H9 (cell line): ENCODE results near the gene GPD1. TPM values are rescaled to one million over a fixed set of nuclear protein-coding genes. Genes with fewer than 3 reads are reported as not detected.

Experiments used
- DNase-seq: peaks from one replicate; pipeline ENCODE4 v3.0.0-alpha.2; 2017
- H2AFZ ChIP-seq: one replicate; pipeline ENCODE4 v1.6.1; 2013; ENCODE audit warnings: mild to moderate bottlenecking, low read length, control low read depth, moderate library complexity
- H2AK5ac ChIP-seq: 2 replicates; pipeline ENCODE4 v1.6.1; 2013; ENCODE audit warnings: low read length, control low read depth, mixed read lengths; ENCODE audit not compliant: insufficient read length
- H2BK120ac ChIP-seq: one replicate; pipeline ENCODE4 v1.6.1; 2013; ENCODE audit warnings: low read depth, mild to moderate bottlenecking, low read length, control low read depth, inconsistent platforms; ENCODE audit not compliant: poor library complexity, severe bottlenecking
- H2BK12ac ChIP-seq: 2 replicates; pipeline ENCODE4 v1.6.1; 2013; ENCODE audit warnings: low read length, control low read depth, mixed read lengths, low read depth; ENCODE audit not compliant: insufficient read length
- H2BK15ac ChIP-seq: 2 replicates; pipeline ENCODE4 v1.6.1; 2013; ENCODE audit warnings: low read depth, low read length, control low read depth
- H2BK20ac ChIP-seq: one replicate; pipeline ENCODE4 v1.6.1; 2013; ENCODE audit warnings: low read depth, mild to moderate bottlenecking, low read length, control low read depth, inconsistent platforms; ENCODE audit not compliant: poor library complexity, severe bottlenecking
- H2BK5ac ChIP-seq: 2 replicates; pipeline ENCODE4 v1.6.1; 2013; ENCODE audit warnings: low read length, control low read depth, mixed read lengths; ENCODE audit not compliant: insufficient read length
- H3K14ac ChIP-seq: 2 replicates; pipeline ENCODE4 v1.6.1; 2013; ENCODE audit warnings: low read length, control low read depth; ENCODE audit not compliant: insufficient read depth
- H3K18ac ChIP-seq: 2 replicates; pipeline ENCODE4 v1.6.1; 2013; ENCODE audit warnings: low read depth, mild to moderate bottlenecking, mixed read lengths, low read length, control low read depth; ENCODE audit not compliant: insufficient read length
- H3K23ac ChIP-seq: 2 replicates; pipeline ENCODE4 v1.6.1; 2013; ENCODE audit warnings: low read length, control low read depth, mixed read lengths, low read depth; ENCODE audit not compliant: insufficient read length
- H3K23me2 ChIP-seq: 2 replicates; pipeline ENCODE4 v1.6.1; 2013; ENCODE audit warnings: low read depth, mild to moderate bottlenecking, mixed read lengths, low read length, control low read depth; ENCODE audit not compliant: insufficient read length, poor library complexity, severe bottlenecking
- H3K27ac ChIP-seq: 2 replicates; pipeline ENCODE4 v1.5.1; 2013; ENCODE audit warnings: low read length, control low read depth, mixed read lengths, low read depth; ENCODE audit not compliant: insufficient read length
- H3K27me3 ChIP-seq: 2 replicates; pipeline ENCODE4 v1.6.1; 2013; ENCODE audit warnings: low read length, control low read depth, inconsistent platforms; ENCODE audit not compliant: insufficient read depth
- H3K4ac ChIP-seq: 2 replicates; pipeline ENCODE4 v1.6.1; 2013; ENCODE audit warnings: low read depth, mild to moderate bottlenecking, control low read depth, inconsistent platforms, low read length, moderate library complexity
- H3K4me1 ChIP-seq: 2 replicates; pipeline ENCODE4 v1.6.1; 2013; ENCODE audit warnings: low read length, control low read depth, inconsistent platforms; ENCODE audit not compliant: insufficient read depth
- H3K4me2 ChIP-seq: 2 replicates; pipeline ENCODE4 v1.6.1; 2013; ENCODE audit warnings: low read length, control low read depth, mixed read lengths; ENCODE audit not compliant: insufficient read length, insufficient read depth
- H3K56ac ChIP-seq: 2 replicates; pipeline ENCODE4 v1.6.1; 2013; ENCODE audit warnings: low read depth, mild to moderate bottlenecking, mixed read lengths, low read length, control low read depth; ENCODE audit not compliant: insufficient read length
- H3K79me1 ChIP-seq: 2 replicates; pipeline ENCODE4 v1.6.1; 2013; ENCODE audit warnings: low read depth, mild to moderate bottlenecking, moderate library complexity, low read length, control low read depth, inconsistent platforms; ENCODE audit not compliant: insufficient read depth, poor library complexity, severe bottlenecking
- H3K79me2 ChIP-seq: 2 replicates; pipeline ENCODE4 v1.6.1; 2013; ENCODE audit warnings: low read length, control low read depth, inconsistent platforms; ENCODE audit not compliant: insufficient read depth
- H3K9ac ChIP-seq: 2 replicates; pipeline ENCODE4 v1.6.1; 2013; ENCODE audit warnings: low read length, control low read depth, mixed read lengths; ENCODE audit not compliant: insufficient read length; ENCODE audit errors: extremely low read depth
- H3K9me3 ChIP-seq: one replicate; pipeline ENCODE4 v1.6.1; 2013; ENCODE audit warnings: low read depth, low read length, inconsistent platforms; ENCODE audit not compliant: control insufficient read depth
- H3T11ph ChIP-seq: one replicate; pipeline ENCODE4 v1.6.1; 2013; ENCODE audit warnings: mild to moderate bottlenecking, low read length, control low read depth, inconsistent platforms
- H4K20me1 ChIP-seq: one replicate; pipeline ENCODE4 v1.6.1; 2013; ENCODE audit not compliant: control insufficient read depth, insufficient read length, insufficient read depth
- H4K5ac ChIP-seq: 2 replicates; pipeline ENCODE4 v1.6.1; 2013; ENCODE audit warnings: low read depth, mild to moderate bottlenecking, mixed read lengths, low read length, control low read depth; ENCODE audit not compliant: insufficient read length
- H4K8ac ChIP-seq: replicated peaks from 2 replicates; pipeline ENCODE4 v1.6.1; 2013; ENCODE audit warnings: low read length, control low read depth, mixed read lengths, low read depth; ENCODE audit not compliant: insufficient read length
- H4K91ac ChIP-seq: 2 replicates; pipeline ENCODE4 v1.6.1; 2013; ENCODE audit warnings: low read depth, mild to moderate bottlenecking, moderate library complexity, mixed read lengths, low read length, control low read depth; ENCODE audit not compliant: insufficient read length
- H3K27ac Mint-ChIP-seq, 3 experiments: 2 replicates in 2 of 3; 3 replicates in 1 of 3; pipeline ENCODE4 v1.8.0; 2020 to 2021; ENCODE audit warnings: mixed read lengths in 3 of 3, mild to moderate bottlenecking in 1 of 3, moderate library complexity in 1 of 3
- H3K27me3 Mint-ChIP-seq: 2 replicates; pipeline ENCODE4 v1.8.0; 2021; ENCODE audit warnings: low read depth, mild to moderate bottlenecking, moderate library complexity, mixed read lengths
- H3K36me3 Mint-ChIP-seq, 3 experiments: 2 replicates in 2 of 3; 3 replicates in 1 of 3; pipeline ENCODE4 v1.8.0; 2020 to 2021; ENCODE audit warnings: low read depth in 3 of 3, mixed read lengths in 3 of 3; ENCODE audit not compliant: insufficient read depth in 1 of 3
- H3K4me1 Mint-ChIP-seq, 2 experiments: 2 replicates each; pipeline ENCODE4 v1.8.0; 2020; ENCODE audit warnings: mixed read lengths in 2 of 2
- H3K4me3 Mint-ChIP-seq, 2 experiments: 2 replicates in 1 of 2; 3 replicates in 1 of 2; pipeline ENCODE4 v1.8.0; 2020 to 2021; ENCODE audit warnings: mild to moderate bottlenecking in 2 of 2, mixed read lengths in 2 of 2, moderate library complexity in 1 of 2
- H3K9me3 Mint-ChIP-seq, 2 experiments: 2 replicates in 1 of 2; 3 replicates in 1 of 2; pipeline ENCODE4 v1.8.0; 2020; ENCODE audit warnings: mild to moderate bottlenecking in 2 of 2, mixed read lengths in 2 of 2, moderate library complexity in 1 of 2
- WGBS: extraction: QIAGEN DNeasy Blood & Tissue Kit; methylation state at CpG from one replicate; pipeline ENCODE4 v1.1.7; 2013; ENCODE audit warnings: missing lambda C conversion rate, low lambda C conversion rate, mixed read lengths; ENCODE audit not compliant: insufficient read length; ENCODE audit errors: extremely low coverage; 5-methylcytosine and 5-hydroxymethylcytosine counted together
- total RNA-seq: library from RNA; stranded (reverse); gene quantifications from 2 replicates; pipeline ENCODE4 v1.2.1, GENCODE V29; 2021
- TF ChIP-seq, protein P1 (sequence below): fragments of 200-600 bp; sonication (generic); conservative IDR thresholded peaks from 3 replicates; pipeline ENCODE4 v1.8.0; 2021; ENCODE audit warnings: antibody characterized with exemption, mild to moderate bottlenecking

The GPD1 gene
- total RNA-seq, 1 experiment from 2014 or later: 0.70 TPM

DNA sequence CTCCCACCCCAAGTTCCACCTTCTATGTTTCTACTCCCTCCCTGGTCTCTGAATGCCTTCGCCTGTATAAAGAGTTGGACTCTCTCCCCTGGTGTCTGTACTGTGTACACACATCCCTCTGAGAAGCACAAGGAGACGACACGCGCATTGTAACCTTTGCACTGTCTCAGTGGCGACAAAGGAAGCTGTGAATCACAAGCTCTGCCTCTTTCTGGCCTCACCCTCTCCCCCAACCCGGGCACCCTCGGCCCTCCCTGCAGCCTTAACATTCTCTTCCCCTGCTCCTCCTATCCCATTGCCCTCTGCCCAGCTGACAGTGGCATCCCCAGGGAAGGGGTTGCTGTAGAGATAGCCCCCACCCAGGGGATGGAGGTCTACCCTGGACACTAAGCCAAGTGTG, 21.2 kb upstream of the GPD1 start:
- H3K9me3 Mint-ChIP-seq: no peaks in the 10 kb centered on the region
- H3K27ac ChIP-seq: no peak overlapping the region
- H3K4me1 Mint-ChIP-seq: peaks cover 11 to 23% of the 10 kb centered on the region in 2 experiments
- no CpG with 5 or more reads among the region's 7 CpGs for WGBS
- H3K79me1 ChIP-seq: no peaks in the 10 kb centered on the region
- peaks cover 15 to 20% (median 16%) of the 10 kb centered on the region in 3 experiments for H3K36me3 Mint-ChIP-seq
- H2AFZ ChIP-seq: no peak overlapping the region
- H3K4me3 Mint-ChIP-seq: peak overlapping the region in 1 of 2 experiments; percentile 10; a peak in 1 of 5 replicates
- no peak overlapping the region for H2BK120ac ChIP-seq
- H2BK5ac ChIP-seq: no peak overlapping the region
- H3K27me3 ChIP-seq: no peaks in the 10 kb centered on the region
- no peaks in the 10 kb centered on the region for H3K9me3 ChIP-seq
- no peak overlapping the region for H2BK20ac ChIP-seq
- no peaks in the 10 kb centered on the region for H4K20me1 ChIP-seq
- H2BK12ac ChIP-seq: no peak overlapping the region
- no peaks in the 10 kb centered on the region for H3K4me1 ChIP-seq
- H3K4me2 ChIP-seq: no peak overlapping the region
- no peak overlapping the region for H3T11ph ChIP-seq
- H4K8ac ChIP-seq: no peak overlapping the region
- H4K5ac ChIP-seq: no peak overlapping the region
- H2AK5ac ChIP-seq: no peak overlapping the region
- H3K14ac ChIP-seq: no peak overlapping the region
- no peaks in the 10 kb centered on the region for H3K79me2 ChIP-seq
- no peaks in the 10 kb centered on the region for H3K23me2 ChIP-seq
- peak overlapping the region in 1 of 3 experiments; percentile 5; a peak in 1 of 7 replicates for H3K27ac Mint-ChIP-seq
- peaks cover 20% of the 10 kb centered on the region for H3K27me3 Mint-ChIP-seq
- TF ChIP-seq, protein P1, sequence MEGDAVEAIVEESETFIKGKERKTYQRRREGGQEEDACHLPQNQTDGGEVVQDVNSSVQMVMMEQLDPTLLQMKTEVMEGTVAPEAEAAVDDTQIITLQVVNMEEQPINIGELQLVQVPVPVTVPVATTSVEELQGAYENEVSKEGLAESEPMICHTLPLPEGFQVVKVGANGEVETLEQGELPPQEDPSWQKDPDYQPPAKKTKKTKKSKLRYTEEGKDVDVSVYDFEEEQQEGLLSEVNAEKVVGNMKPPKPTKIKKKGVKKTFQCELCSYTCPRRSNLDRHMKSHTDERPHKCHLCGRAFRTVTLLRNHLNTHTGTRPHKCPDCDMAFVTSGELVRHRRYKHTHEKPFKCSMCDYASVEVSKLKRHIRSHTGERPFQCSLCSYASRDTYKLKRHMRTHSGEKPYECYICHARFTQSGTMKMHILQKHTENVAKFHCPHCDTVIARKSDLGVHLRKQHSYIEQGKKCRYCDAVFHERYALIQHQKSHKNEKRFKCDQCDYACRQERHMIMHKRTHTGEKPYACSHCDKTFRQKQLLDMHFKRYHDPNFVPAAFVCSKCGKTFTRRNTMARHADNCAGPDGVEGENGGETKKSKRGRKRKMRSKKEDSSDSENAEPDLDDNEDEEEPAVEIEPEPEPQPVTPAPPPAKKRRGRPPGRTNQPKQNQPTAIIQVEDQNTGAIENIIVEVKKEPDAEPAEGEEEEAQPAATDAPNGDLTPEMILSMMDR: no peak
- H4K91ac ChIP-seq: no peak overlapping the region
- H3K23ac ChIP-seq: no peak overlapping the region
- no peak overlapping the region for H3K56ac ChIP-seq
- no peak overlapping the region for H3K18ac ChIP-seq
- DNase-seq: no peak
- H2BK15ac ChIP-seq: no peak overlapping the region
- no peak overlapping the region for H3K4ac ChIP-seq
- H3K9ac ChIP-seq: no peak overlapping the region
